Tibial nerve (tissue), 4 donors: Measurements from ENCODE around the gene ARHGEF1.

Experiments used
- EP300 ChIP-seq, 2 donors: sonication (generic); formaldehyde crosslinking; IDR thresholded peaks; one replicate each; pipeline ENCODE4 v1.6.1; 2017; ENCODE audit warnings: antibody characterized with exemption in 2 of 2, mild to moderate bottlenecking in 1 of 2
- TF ChIP-seq, protein P1 (sequence below), 5 experiments: fragments of 200-600 bp in 3 of 5; fragments of 450-650 bp in 2 of 5; sonication (generic) in 3 of 5; IDR thresholded peaks; one replicate each; pipeline ENCODE4 v1.5.1; 2016 to 2019; ENCODE audit warnings: antibody characterized with exemption in 5 of 5, mild to moderate bottlenecking in 3 of 5, moderate library complexity in 2 of 5

- TF ChIP-seq, protein P1, sequence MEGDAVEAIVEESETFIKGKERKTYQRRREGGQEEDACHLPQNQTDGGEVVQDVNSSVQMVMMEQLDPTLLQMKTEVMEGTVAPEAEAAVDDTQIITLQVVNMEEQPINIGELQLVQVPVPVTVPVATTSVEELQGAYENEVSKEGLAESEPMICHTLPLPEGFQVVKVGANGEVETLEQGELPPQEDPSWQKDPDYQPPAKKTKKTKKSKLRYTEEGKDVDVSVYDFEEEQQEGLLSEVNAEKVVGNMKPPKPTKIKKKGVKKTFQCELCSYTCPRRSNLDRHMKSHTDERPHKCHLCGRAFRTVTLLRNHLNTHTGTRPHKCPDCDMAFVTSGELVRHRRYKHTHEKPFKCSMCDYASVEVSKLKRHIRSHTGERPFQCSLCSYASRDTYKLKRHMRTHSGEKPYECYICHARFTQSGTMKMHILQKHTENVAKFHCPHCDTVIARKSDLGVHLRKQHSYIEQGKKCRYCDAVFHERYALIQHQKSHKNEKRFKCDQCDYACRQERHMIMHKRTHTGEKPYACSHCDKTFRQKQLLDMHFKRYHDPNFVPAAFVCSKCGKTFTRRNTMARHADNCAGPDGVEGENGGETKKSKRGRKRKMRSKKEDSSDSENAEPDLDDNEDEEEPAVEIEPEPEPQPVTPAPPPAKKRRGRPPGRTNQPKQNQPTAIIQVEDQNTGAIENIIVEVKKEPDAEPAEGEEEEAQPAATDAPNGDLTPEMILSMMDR (IDR thresholded peaks at IDR 0.05) = peak; percentile 52 to 91 (median 74)
- TF ChIP-seq EP300 (IDR thresholded peaks at IDR 0.05) = no peak
These were observed 51.9 kb downstream of the ARHGEF1 start for GRCh38 chr19:41934849-41935374.
